Tibial nerve (tissue), 4 donors: ENCODE data around the gene EML6. TPM values are rescaled to one million over a fixed set of nuclear protein-coding genes. Genes with fewer than 3 reads are reported as not detected.

Source experiments
- DNase-seq, 2 donors: peaks; one replicate each; pipeline ENCODE4 v3.0.0-alpha.2; 2019; ENCODE audit warnings: low spot score in 2 of 2
- H3K27ac ChIP-seq, 4 donors: fragments of 200-600 bp; sonication (generic) in 3 of 4; one replicate each; pipeline ENCODE4 v1.5.1; 2017 to 2019; ENCODE audit warnings: mild to moderate bottlenecking in 1 of 4
- H3K27me3 ChIP-seq, 2 donors: fragments of 200-600 bp; sonication (generic) in 1 of 2; one replicate each; pipeline versions ENCODE4 v1.5.1 to v1.6.0; 2017 to 2019
- H3K36me3 ChIP-seq, 3 donors: fragments of 200-600 bp; sonication (generic); one replicate each; pipeline ENCODE4 v1.5.1; 2018 to 2019
- H3K4me1 ChIP-seq, 4 donors: fragments of 200-600 bp; sonication (generic) in 3 of 4; one replicate each; pipeline ENCODE4 v1.5.1; 2017 to 2019
- H3K4me3 ChIP-seq, 4 donors: fragments of 200-600 bp; sonication (generic) in 3 of 4; one replicate each; pipeline ENCODE4 v1.5.1; 2017 to 2019; ENCODE audit warnings: mild to moderate bottlenecking in 1 of 4, moderate library complexity in 1 of 4
- H3K9me3 ChIP-seq, 4 donors: fragments of 200-600 bp; sonication (generic) in 3 of 4; one replicate each; pipeline ENCODE4 v1.5.1; 2017 to 2019
- CTCF ChIP-seq, 5 experiments: fragments of 200-600 bp in 3 of 5; fragments of 450-650 bp in 2 of 5; sonication (generic) in 3 of 5; IDR thresholded peaks; one replicate each; pipeline ENCODE4 v1.5.1; 2016 to 2019; ENCODE audit warnings: antibody characterized with exemption in 5 of 5, mild to moderate bottlenecking in 3 of 5, moderate library complexity in 2 of 5
- EP300 ChIP-seq, 2 donors: sonication (generic); formaldehyde crosslinking; IDR thresholded peaks; one replicate each; pipeline ENCODE4 v1.6.1; 2017; ENCODE audit warnings: antibody characterized with exemption in 2 of 2, mild to moderate bottlenecking in 1 of 2
- POLR2A ChIP-seq, 2 donors: fragments of 450-650 bp; IDR thresholded peaks; one replicate each; pipeline ENCODE4 v1.6.1; 2017; ENCODE audit warnings: antibody characterized with exemption in 2 of 2, mild to moderate bottlenecking in 2 of 2, moderate library complexity in 2 of 2
- WGBS, 2 donors: methylation state at CpG; one replicate each; pipeline ENCODE4 v1.1.5; 2018; 5-methylcytosine and 5-hydroxymethylcytosine counted together
- total RNA-seq, 4 donors: library from RNA; depleted of rRNA; stranded (reverse); fragments of >200 nt; gene quantifications; one replicate each; pipeline ENCODE4 v1.1.0, GENCODE V29; 2016

Gene EML6
- total RNA-seq, 4 donors from 2014 or later, result 0.60 to 18.0 (median 0.93) TPM

GRCh38 chr2:54935389-54935788 lies 211.9 kb downstream of the EML6 start:
- Histone ChIP-seq H3K27me3 (no peaks in the 10 kb centered on the region), H3K36me3 (no peaks in the 10 kb centered on the region), H3K27ac (no peak overlapping the region), H3K9me3 (peaks cover 0 to 14% (median 0%) of the 10 kb centered on the region in 4 donors), H3K4me3 (no peak overlapping the region), H3K4me1 (no peaks in the 10 kb centered on the region)
- TF ChIP-seq EP300 (IDR thresholded peaks at IDR 0.05) (no peak), CTCF (IDR thresholded peaks at IDR 0.05) (no peak), POLR2A (IDR thresholded peaks at IDR 0.05) (no peak)
- 90 to 94% methylated on average over 4 of the region's 4 CpGs for WGBS, 2 donors
- DNase-seq, result no peak

- H3K27ac ChIP-seq, result no peak overlapping the region
Measured at GRCh38 chr2:54936766-54937165, 213.3 kb downstream of the EML6 start.

GRCh38 chr2:54939446-54940118 lies 216.1 kb downstream of the EML6 start:
- TF ChIP-seq POLR2A (IDR thresholded peaks at IDR 0.05) (no peak), CTCF (IDR thresholded peaks at IDR 0.05) (no peak), EP300 (IDR thresholded peaks at IDR 0.05) (no peak)
- Histone ChIP-seq H3K4me1 (no peaks in the 10 kb centered on the region), H3K27ac (no peak overlapping the region), H3K27me3 (no peaks in the 10 kb centered on the region), H3K9me3 (peaks cover 0 to 14% (median 0%) of the 10 kb centered on the region in 4 donors), H3K36me3 (no peaks in the 10 kb centered on the region), H3K4me3 (no peak overlapping the region)
- WGBS, 2 donors, result 82 to 87% methylated on average over 7 of the region's 7 CpGs
- no peak for DNase-seq

More at GRCh38 chr2:54936766-54937165, 213.3 kb downstream of the EML6 start:
- no peaks in the 10 kb centered on the region for H3K36me3 ChIP-seq
- peaks cover 0 to 14% (median 0%) of the 10 kb centered on the region in 4 donors for H3K9me3 ChIP-seq
- WGBS, 2 donors, result 74 to 85% methylated on average over 8 of the region's 8 CpGs
- H3K4me3 ChIP-seq, result no peak overlapping the region
- no peaks in the 10 kb centered on the region for H3K27me3 ChIP-seq
- no peak for DNase-seq
- TF ChIP-seq EP300 (IDR thresholded peaks at IDR 0.05), result no peak
- no peak for TF ChIP-seq CTCF (IDR thresholded peaks at IDR 0.05)
- TF ChIP-seq POLR2A (IDR thresholded peaks at IDR 0.05), result no peak
- no peaks in the 10 kb centered on the region for H3K4me1 ChIP-seq

- H3K4me3 ChIP-seq, result no peak overlapping the region
- peaks cover 0 to 8% (median 2%) of the 10 kb centered on the region in 4 donors for H3K4me1 ChIP-seq
- WGBS, 2 donors, result 35 to 41% methylated on average over 3 of the region's 3 CpGs
- no peak for TF ChIP-seq EP300 (IDR thresholded peaks at IDR 0.05)
- no peak for TF ChIP-seq POLR2A (IDR thresholded peaks at IDR 0.05)
- no peak for TF ChIP-seq CTCF (IDR thresholded peaks at IDR 0.05)
- DNase-seq, result no peak
- no peaks in the 10 kb centered on the region for H3K27me3 ChIP-seq
- no peak overlapping the region for H3K27ac ChIP-seq
- peaks cover 0 to 14% (median 0%) of the 10 kb centered on the region in 4 donors for H3K9me3 ChIP-seq
- H3K36me3 ChIP-seq, result no peaks in the 10 kb centered on the region
Measured at GRCh38 chr2:54940723-54941122, 217.3 kb downstream of the EML6 start.

GRCh38 chr2:54941248-54941984 lies 218.0 kb downstream of the EML6 start:
- H3K27ac ChIP-seq, result no peak overlapping the region
- 68 to 72% methylated on average over 15 of the region's 15 CpGs for WGBS, 2 donors
- no peaks in the 10 kb centered on the region for H3K36me3 ChIP-seq
- no peak for DNase-seq
- H3K9me3 ChIP-seq, result peaks cover 0 to 14% (median 0%) of the 10 kb centered on the region in 4 donors
- no peaks in the 10 kb centered on the region for H3K27me3 ChIP-seq
- peaks cover 2 to 14% (median 6%) of the 10 kb centered on the region in 4 donors for H3K4me1 ChIP-seq
- no peak for TF ChIP-seq POLR2A (IDR thresholded peaks at IDR 0.05)
- no peak for TF ChIP-seq CTCF (IDR thresholded peaks at IDR 0.05)
- H3K4me3 ChIP-seq, result no peak overlapping the region
